H1 (cell line): ENCODE data around the gene PHKA2. TPM values are rescaled to one million over a fixed set of nuclear protein-coding genes. Genes with fewer than 3 reads are reported as not detected.

Source experiments
- CTBP2 ChIP-seq: IDR thresholded peaks from 2 replicates; pipeline ENCODE4 v1.7.0; 2011; ENCODE audit warnings: borderline replicate concordance, mild to moderate bottlenecking, moderate library complexity, mixed read lengths, low read length; ENCODE audit not compliant: insufficient read depth, insufficient read length
- MAFK ChIP-seq: IDR thresholded peaks from 2 replicates; pipeline ENCODE4 v1.6.1; 2012; ENCODE audit warnings: low read depth, mild to moderate bottlenecking, improper control_type of control experiment, low read length
- RNF2 ChIP-seq: fragments of 200-900, 300-1000 bp; sonication (generic); IDR thresholded peaks from 2 replicates; pipeline ENCODE4 v1.7.1; 2016; ENCODE audit warnings: borderline replicate concordance, low read depth, mild to moderate bottlenecking, antibody characterized with exemption, low read length; ENCODE audit not compliant: poor library complexity, severe bottlenecking; ENCODE audit errors: missing control alignments
- polyA plus RNA-seq, 7 experiments: library from polyadenylated mRNA; depleted of rRNA in 3 of 7; stranded (reverse) in 5 of 7; unstranded in 2 of 7; fragments of >200 nt in 5 of 7; fragments of 200-250 nt in 2 of 7; gene quantifications; 1 replicate in 5 of 7; 2 replicates in 1 of 7; 4 replicates in 1 of 7; pipeline versions ENCODE4 v1.2.1 to v1.2.3, GENCODE V29; 2011 to 2013; ENCODE audit warnings: missing spikeins in 2 of 7, mixed read lengths in 2 of 7
- total RNA-seq: library from RNA; stranded (reverse); fragmentation: NEBNext Ultra II Directional; extraction: Animal tissue kit (Norgen Biotek cat#: 25700); gene quantifications from 2 replicates; pipeline ENCODE4 v1.2.1, GENCODE V29; 2021

PHKA2 gene
- total and polyA plus RNA-seq, 2 of the 8 experiments (the other 6 are each of a cell fraction or from before 2014, with no cell fraction given) = 28.1 to 35.8 TPM

- no peak for TF ChIP-seq RNF2
- TF ChIP-seq MAFK = no peak
- no peak for TF ChIP-seq CTBP2
Measured at GRCh38 chrX:18992829-18993228, 8.9 kb upstream of the PHKA2 start (continued).
